Measurements from ENCODE around the gene ZNF462. TPM values are rescaled to one million over a fixed set of nuclear protein-coding genes. Genes with fewer than 3 reads are reported as not detected.

ZNF462 gene
- polyA plus RNA-seq, 2 of the 4 experiments (the other 2 are of a cell fraction), result 2.4 to 3.9 TPM

DNA sequence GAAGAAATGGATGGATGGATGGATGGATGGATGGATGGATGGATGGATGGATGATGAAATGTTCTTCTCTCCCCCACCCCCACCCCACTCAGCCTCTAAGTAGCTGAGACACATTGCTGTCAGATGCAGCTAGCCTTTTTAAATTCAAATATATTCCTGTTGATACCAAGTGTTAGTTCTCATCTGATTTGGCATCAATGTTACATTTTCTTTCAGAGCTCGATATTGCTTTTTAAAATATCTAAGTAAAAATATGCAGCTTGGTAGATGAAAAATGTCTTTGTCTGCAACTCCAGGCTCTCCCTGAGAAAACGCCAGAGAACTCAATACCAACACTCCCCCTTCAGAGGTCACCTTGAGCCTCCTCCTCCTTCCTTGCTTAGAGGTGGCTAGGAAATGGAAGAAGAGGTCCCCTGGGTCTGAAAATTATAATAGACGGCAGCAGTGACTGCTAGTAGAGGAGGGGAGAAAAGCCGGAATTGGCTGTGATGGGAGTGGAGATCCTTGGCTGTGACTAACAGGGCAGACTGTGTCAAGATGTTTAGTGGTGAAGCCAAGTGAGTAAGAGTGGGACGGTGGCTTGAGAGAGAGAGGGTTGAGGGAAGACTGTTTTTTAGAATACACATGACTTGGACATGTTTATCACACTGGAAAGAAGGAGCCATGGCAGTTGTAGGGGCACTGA is 156.0 kb downstream of the ZNF462 start:
- ATAC-seq (no peak), FAIRE-seq (no peak), DNase-seq (ENCODE audit: low read depth in 1 of 2, low spot score in 1 of 2) (no peak)
- Histone ChIP-seq H3K9me3 (peaks cover 14% of the 10 kb centered on the region), H3K4me3 (no peak overlapping the region), H3K4me2 (no peak overlapping the region), H3K27ac (no peak overlapping the region), H3K4me1 (no peaks in the 10 kb centered on the region)
- POLR2A ChIA-PET, result no interaction called here
- CTCF ChIA-PET, result interaction anchor here (0.7 kb wide), 1 partner anchor 182 kb away, joined by 3 read pairs; no protein-coding TSS in a partner anchor
- TF ChIP-seq HEYL (CRISPR knock-in tag; IDR thresholded peaks at IDR 0.05) (no peak), HDAC2 (IDR thresholded peaks at IDR 0.05) (no peak), RNF2 (IDR thresholded peaks at IDR 0.05; ENCODE audit: borderline replicate concordance, low read depth) (no peak)
- WGBS (ENCODE audit: missing lambda C conversion rate), result 16% methylated on average over 5 of the region's 5 CpGs

DNA sequence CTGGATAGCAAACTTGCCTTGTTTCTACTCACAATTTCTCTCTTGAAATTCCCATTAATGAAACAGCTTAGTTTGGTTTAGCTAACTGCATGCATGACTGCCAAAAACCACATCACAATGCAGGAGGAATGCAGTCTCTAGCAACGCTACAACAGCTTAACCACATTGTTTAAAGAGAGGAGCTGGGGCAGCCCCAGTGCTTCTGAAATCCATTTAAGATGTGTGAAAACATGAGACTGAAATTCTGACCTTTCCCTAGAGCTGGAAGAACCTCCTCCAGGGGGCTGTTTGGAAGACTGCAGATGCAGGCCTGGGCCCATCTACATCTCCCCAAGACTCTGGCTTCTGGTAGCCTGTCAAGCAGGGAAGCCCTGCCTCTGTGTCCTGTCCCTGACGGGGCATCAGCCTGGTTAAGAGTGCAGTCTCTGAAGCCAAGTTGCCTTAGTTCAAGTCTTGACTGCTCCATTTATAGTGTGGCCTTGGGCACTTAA is 157.1 kb downstream of the ZNF462 start:
- ChIA-PET POLR2A (no interaction called here), CTCF (interaction anchor here (0.7 kb wide), 1 partner anchor 13 kb away, joined by 3 read pairs; no protein-coding TSS in a partner anchor)
- WGBS (ENCODE audit: missing lambda C conversion rate), result 51% methylated on average over 2 of the region's 2 CpGs
- H3K4me1 ChIP-seq, result no peaks in the 10 kb centered on the region
- FAIRE-seq (no peak), DNase-seq (ENCODE audit: low read depth in 1 of 2, low spot score in 1 of 2) (no peak), ATAC-seq (no peak)
- no peak overlapping the region for H3K4me3 ChIP-seq
- no peak for TF ChIP-seq RAD21 (conservative IDR thresholded peaks at IDR 0.05 in 1 of 2, IDR thresholded peaks at IDR 0.05 in 1 of 2)
- TF ChIP-seq RNF2 (IDR thresholded peaks at IDR 0.05; ENCODE audit: borderline replicate concordance, low read depth), result no peak
- TF ChIP-seq POLR2AphosphoS2 (conservative IDR thresholded peaks at IDR 0.05; ENCODE audit: low read length), result no peak
- TF ChIP-seq CHD4 (IDR thresholded peaks at IDR 0.05; ENCODE audit: borderline replicate concordance), result no peak
- TF ChIP-seq TFCP2L1 (CRISPR knock-in tag; IDR thresholded peaks at IDR 0.05), result no peak
- no peak for TF ChIP-seq CEBPB (IDR thresholded peaks at IDR 0.05)
- TF ChIP-seq NPAS2 (CRISPR knock-in tag; IDR thresholded peaks at IDR 0.05; ENCODE audit: borderline replicate concordance), result no peak
- TF ChIP-seq, protein P1, sequence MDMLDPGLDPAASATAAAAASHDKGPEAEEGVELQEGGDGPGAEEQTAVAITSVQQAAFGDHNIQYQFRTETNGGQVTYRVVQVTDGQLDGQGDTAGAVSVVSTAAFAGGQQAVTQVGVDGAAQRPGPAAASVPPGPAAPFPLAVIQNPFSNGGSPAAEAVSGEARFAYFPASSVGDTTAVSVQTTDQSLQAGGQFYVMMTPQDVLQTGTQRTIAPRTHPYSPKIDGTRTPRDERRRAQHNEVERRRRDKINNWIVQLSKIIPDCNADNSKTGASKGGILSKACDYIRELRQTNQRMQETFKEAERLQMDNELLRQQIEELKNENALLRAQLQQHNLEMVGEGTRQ (IDR thresholded peaks at IDR 0.05), result no peak
- TF ChIP-seq GATA3 (IDR thresholded peaks at IDR 0.05; ENCODE audit: borderline replicate concordance), result no peak
- TF ChIP-seq, protein P2, sequence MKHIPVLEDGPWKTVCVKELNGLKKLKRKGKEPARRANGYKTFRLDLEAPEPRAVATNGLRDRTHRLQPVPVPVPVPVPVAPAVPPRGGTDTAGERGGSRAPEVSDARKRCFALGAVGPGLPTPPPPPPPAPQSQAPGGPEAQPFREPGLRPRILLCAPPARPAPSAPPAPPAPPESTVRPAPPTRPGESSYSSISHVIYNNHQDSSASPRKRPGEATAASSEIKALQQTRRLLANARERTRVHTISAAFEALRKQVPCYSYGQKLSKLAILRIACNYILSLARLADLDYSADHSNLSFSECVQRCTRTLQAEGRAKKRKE (CRISPR knock-in tag; IDR thresholded peaks at IDR 0.05; ENCODE audit: low read depth), result no peak
- no peak for TF ChIP-seq HOXB5 (CRISPR knock-in tag; IDR thresholded peaks at IDR 0.05)
- TF ChIP-seq, protein P3, sequence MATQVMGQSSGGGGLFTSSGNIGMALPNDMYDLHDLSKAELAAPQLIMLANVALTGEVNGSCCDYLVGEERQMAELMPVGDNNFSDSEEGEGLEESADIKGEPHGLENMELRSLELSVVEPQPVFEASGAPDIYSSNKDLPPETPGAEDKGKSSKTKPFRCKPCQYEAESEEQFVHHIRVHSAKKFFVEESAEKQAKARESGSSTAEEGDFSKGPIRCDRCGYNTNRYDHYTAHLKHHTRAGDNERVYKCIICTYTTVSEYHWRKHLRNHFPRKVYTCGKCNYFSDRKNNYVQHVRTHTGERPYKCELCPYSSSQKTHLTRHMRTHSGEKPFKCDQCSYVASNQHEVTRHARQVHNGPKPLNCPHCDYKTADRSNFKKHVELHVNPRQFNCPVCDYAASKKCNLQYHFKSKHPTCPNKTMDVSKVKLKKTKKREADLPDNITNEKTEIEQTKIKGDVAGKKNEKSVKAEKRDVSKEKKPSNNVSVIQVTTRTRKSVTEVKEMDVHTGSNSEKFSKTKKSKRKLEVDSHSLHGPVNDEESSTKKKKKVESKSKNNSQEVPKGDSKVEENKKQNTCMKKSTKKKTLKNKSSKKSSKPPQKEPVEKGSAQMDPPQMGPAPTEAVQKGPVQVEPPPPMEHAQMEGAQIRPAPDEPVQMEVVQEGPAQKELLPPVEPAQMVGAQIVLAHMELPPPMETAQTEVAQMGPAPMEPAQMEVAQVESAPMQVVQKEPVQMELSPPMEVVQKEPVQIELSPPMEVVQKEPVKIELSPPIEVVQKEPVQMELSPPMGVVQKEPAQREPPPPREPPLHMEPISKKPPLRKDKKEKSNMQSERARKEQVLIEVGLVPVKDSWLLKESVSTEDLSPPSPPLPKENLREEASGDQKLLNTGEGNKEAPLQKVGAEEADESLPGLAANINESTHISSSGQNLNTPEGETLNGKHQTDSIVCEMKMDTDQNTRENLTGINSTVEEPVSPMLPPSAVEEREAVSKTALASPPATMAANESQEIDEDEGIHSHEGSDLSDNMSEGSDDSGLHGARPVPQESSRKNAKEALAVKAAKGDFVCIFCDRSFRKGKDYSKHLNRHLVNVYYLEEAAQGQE (IDR thresholded peaks at IDR 0.05), result no peak
- no peak for TF ChIP-seq RFX5 (IDR thresholded peaks at IDR 0.05)
- TF ChIP-seq, protein P4, sequence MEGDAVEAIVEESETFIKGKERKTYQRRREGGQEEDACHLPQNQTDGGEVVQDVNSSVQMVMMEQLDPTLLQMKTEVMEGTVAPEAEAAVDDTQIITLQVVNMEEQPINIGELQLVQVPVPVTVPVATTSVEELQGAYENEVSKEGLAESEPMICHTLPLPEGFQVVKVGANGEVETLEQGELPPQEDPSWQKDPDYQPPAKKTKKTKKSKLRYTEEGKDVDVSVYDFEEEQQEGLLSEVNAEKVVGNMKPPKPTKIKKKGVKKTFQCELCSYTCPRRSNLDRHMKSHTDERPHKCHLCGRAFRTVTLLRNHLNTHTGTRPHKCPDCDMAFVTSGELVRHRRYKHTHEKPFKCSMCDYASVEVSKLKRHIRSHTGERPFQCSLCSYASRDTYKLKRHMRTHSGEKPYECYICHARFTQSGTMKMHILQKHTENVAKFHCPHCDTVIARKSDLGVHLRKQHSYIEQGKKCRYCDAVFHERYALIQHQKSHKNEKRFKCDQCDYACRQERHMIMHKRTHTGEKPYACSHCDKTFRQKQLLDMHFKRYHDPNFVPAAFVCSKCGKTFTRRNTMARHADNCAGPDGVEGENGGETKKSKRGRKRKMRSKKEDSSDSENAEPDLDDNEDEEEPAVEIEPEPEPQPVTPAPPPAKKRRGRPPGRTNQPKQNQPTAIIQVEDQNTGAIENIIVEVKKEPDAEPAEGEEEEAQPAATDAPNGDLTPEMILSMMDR (IDR thresholded peaks at IDR 0.05), result no peak
- TF ChIP-seq HDAC2 (IDR thresholded peaks at IDR 0.05), result no peak
- TF ChIP-seq KDM5A (IDR thresholded peaks at IDR 0.05), result no peak
- no peak overlapping the region for H3K4me2 ChIP-seq
- H3K9me3 ChIP-seq, result peaks cover 14% of the 10 kb centered on the region
- H3K27ac ChIP-seq, result no peak overlapping the region
